ENCODE results near the gene CLEC16A.

CLEC16A gene

GRCh38 chr16:11007714-11008280 is 63.4 kb downstream of the CLEC16A start:
- in situ Hi-C loops (cut with MboI; ENCODE audit: low sequenced_read_pairs), result no loop called here

- in situ Hi-C loops (cut with MboI; ENCODE audit: low sequenced_read_pairs), result no loop called here
Measured at GRCh38 chr16:11009027-11009755, 64.8 kb downstream of the CLEC16A start.

DNA sequence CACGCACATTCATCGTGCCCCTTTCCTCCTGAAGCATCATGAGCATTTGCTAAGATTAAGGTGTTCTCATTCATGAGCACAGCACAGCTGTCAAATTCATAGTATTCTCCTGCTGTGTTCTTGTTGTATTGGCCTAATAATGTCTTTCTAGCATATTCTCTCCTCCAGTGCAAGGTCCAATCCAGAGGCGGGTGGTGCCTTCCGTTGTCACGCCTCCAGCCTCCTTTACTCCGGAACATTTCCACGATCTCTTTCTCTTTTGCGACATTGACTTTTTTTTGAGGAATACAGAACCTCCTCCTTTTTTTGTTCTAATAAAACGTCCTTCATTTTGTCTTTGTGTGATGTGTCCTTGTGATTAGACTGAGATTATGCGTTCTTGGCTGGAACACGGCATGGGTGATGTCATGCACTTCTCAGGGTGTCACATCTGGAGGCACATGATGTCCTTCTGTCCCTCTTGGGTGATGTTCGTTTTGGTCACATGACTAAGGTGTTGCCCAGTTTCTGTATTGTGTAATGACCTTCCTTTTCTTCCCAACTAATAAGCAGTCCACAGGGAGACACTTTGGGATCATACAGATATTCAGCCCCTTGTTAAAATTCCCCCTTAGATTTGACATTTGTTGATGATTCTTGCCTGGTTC is 66.3 kb downstream of the CLEC16A start:
- in situ Hi-C loops (cut with MboI; ENCODE audit: low sequenced_read_pairs), result no loop called here

DNA sequence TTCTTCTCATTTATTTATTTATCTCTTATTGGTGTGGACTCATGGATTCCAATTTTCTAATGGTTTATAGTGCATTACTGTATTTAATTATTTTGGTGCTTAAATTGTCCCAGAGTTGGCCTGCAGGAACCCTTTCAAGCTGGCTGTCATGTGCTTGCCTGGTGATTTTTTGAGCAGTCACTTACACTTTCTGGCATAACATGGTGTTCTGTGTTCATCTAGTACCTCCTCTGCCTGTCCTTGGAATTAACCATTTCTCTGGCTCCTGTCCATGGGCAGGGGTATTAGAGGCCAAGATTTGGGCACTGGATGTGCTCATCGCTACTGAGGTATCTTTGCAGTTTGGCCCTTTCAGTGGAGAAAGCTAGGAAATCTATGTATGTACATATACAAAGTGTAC is 67.0 kb downstream of the CLEC16A start:
- in situ Hi-C loops (cut with MboI; ENCODE audit: low sequenced_read_pairs), result no loop called here

- in situ Hi-C loops (cut with MboI; ENCODE audit: low sequenced_read_pairs), result no loop called here
Measured at GRCh38 chr16:11012841-11013240, 68.5 kb downstream of the CLEC16A start.

DNA sequence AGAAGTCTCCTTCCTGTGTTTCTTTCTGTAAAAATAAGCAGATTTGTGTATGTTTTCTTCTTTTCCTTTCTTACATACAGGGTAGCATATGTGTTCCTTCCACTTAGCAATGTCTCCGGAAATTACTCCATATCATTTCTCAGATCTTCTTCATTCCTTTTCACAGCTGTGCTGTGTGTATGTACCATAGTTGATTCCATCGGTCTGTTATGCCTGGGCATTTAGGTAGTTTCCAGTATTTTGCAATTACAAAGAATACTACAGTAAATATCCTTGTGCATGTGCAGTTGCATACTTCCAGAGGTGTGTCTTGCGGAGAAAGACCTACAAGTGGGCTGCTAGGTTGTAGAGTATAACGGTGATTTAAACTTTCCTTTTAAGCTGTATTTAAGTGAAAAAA is 69.8 kb downstream of the CLEC16A start:
- in situ Hi-C loops (cut with MboI; ENCODE audit: low sequenced_read_pairs), result no loop called here

GRCh38 chr16:11015076-11015475 is 70.7 kb downstream of the CLEC16A start:
- in situ Hi-C loops (cut with MboI; ENCODE audit: low sequenced_read_pairs), result no loop called here

- in situ Hi-C loops (cut with MboI; ENCODE audit: low sequenced_read_pairs), result no loop called here
Measured at GRCh38 chr16:11015607-11016006, 71.2 kb downstream of the CLEC16A start.

GRCh38 chr16:11016524-11016988 is 72.2 kb downstream of the CLEC16A start:
- in situ Hi-C loops (cut with MboI; ENCODE audit: low sequenced_read_pairs), result no loop called here

DNA sequence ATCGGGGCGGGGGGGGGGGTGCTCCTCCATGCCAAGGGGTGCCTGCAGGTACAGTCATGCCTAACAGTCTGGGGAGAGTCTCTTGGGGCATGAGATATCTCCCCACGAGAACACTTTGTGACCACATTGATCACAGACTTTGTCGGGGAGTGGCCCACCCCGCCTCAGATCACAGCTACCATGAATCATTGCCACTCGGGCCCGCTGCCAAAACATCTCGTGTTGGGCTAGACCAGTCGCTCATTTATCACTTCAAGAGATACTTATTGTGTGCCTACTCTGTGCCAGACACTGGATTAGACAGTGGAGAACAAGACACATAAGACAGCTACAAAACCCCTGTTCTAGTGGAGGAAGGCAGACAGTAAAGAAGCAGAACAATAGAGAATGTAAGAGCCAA is 72.6 kb downstream of the CLEC16A start:
- in situ Hi-C loops (cut with MboI; ENCODE audit: low sequenced_read_pairs), result no loop called here

GRCh38 chr16:11017499-11017898 is 73.1 kb downstream of the CLEC16A start:
- in situ Hi-C loops (cut with MboI; ENCODE audit: low sequenced_read_pairs), result no loop called here

GRCh38 chr16:11020388-11020787 is 76.0 kb downstream of the CLEC16A start:
- in situ Hi-C loops (cut with MboI; ENCODE audit: low sequenced_read_pairs), result no loop called here

DNA sequence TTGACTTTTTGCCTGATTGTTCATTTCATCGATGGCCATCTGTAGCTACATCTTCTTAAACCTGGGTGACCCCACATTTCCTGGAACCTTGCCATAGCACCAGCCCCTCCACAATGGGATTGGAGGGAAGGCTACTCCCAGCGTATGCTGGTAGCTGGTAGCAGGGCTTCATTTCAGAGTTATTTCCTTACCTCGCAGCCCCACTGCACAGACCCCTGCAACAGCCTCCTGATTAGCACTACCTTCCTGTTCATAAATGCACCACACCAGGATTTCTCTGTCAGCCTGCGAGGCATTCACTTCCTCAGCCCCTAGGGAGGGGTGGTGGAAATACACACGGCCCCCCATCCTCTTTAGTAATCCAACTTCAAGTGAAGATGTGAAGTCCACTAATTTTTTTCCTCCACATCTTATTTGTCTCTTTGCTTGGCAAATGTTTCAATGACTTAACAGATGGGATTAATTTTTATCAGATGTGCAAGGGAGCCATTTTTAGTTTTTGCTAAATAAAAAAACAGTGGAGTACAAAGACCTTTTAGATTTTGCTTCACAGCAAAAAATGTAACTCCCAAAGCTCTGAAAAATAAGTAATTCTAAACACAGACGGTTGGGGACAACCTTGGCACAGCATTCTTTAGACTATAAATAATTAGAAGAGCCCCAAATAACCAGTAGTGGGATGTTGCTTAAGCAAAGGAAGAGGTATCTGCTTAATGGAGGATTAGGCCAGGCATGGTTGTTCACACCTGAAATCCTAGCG is 76.6 kb downstream of the CLEC16A start:
- in situ Hi-C loops (cut with MboI; ENCODE audit: low sequenced_read_pairs), result no loop called here

DNA sequence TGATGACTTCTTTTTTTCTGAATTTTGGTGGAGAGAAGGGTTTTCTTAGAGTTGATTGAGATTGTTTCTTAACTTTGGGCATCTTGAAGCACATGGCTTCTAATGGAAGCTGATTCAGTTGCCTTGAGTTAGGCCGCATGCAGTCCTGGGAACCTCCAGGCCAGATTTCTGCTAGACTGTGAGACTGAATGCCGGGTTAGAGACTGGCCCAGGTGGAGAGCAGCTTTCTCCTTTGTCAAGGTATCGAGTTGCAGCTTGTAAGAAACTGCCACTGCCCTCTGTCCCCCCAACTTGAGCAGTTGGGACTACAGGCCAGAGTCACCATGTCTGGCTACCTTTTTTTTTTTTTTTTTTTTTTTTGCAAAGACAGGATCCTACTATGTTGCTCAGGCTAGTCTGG is 77.6 kb downstream of the CLEC16A start:
- in situ Hi-C loops (cut with MboI; ENCODE audit: low sequenced_read_pairs), result no loop called here

DNA sequence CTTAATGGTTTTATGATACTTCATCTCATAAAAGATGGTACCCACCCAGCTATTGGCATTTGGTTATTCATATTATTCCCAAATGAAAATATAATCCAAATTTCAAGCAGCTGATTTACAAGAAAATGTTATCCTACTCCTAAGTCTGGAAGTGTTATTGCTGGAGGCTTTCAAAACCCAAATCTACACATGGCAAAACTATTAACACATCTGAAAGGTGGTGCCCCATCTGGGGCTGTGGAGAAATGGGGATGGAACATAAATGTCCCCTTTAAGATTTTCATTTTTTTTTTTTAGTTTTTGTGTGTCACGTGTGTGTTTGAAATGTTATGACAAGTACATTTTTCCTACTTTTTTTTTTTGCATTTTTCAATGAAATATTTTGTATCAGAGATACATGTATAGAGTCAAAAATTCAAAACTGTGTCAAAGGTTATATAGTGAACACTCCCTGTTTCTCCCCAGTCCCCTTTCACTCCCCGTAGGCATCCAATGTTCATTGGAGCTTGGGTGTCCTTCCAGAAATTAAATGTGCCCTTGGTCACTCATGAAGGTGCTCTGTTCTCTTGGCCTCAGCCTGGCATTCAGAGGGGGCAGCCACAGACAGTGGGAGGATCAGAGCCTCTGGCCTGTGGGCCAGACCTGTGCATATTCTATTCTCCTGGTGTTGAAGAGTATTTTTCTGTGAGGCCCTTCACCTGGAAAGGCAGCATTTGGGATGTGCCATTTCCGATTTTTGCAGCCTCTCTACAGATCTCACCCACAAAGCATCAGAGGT is 79.1 kb downstream of the CLEC16A start:
- in situ Hi-C loops (cut with MboI; ENCODE audit: low sequenced_read_pairs), result no loop called here

- in situ Hi-C loops (cut with MboI; ENCODE audit: low sequenced_read_pairs), result no loop called here
Measured at GRCh38 chr16:11024333-11025053, 80.1 kb downstream of the CLEC16A start.

DNA sequence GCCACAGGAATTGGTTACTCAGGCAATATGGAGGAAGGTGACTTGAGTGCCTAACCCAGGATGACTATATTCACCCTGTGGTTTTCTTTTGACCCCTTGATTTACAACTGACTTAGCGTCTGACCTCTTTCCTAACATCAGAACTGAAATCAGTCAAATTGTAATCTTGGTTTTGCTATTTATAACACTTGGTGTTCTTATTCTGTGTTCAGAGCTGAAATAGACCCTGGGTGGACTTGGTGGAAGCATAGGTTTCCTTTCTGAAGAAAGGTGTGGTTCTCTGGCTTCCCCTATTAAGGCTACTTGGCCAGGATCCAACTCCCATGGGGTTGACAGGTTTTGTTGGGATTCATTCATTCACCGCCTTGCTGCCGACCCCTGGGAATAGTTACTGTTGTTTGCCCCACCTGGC is 80.8 kb downstream of the CLEC16A start:
- in situ Hi-C loops (cut with MboI; ENCODE audit: low sequenced_read_pairs), result no loop called here

DNA sequence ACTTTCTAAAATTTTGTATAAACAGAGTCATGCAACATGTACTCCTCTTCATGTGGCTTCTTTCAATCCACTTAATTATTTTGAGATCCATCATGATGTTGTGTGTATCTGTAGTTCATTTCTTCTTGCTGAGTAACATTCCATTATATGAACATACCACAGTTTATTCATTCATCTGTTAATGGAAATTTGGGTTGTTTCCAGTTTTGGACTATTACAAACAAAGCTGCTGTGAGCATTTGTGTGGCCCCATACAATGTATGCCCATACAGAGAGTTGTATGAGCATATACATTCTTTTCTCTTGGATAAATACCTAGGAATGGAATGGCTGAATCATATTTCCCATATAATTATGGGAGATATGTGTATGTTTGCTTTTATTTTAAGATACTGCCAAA is 85.6 kb downstream of the CLEC16A start:
- in situ Hi-C loops (cut with MboI; ENCODE audit: low sequenced_read_pairs), result no loop called here

- in situ Hi-C loops (cut with MboI; ENCODE audit: low sequenced_read_pairs), result no loop called here
Measured at GRCh38 chr16:11030990-11031510, 86.7 kb downstream of the CLEC16A start.

Data from HL-60/S4 treated with retinoic acid at 250 ng/mL for 4 days and 3 days (cell line).